IPS-18c (cell line): ENCODE measurements around the gene RPL7A.
"Not testable (repeated sequence)": the region's sequence is repeated elsewhere in the genome, so short reads cannot be mapped to it uniquely, and the experiment has no call there.

Source experiments
- H3K4me3 ChIP-seq: 2 replicates; pipeline ENCODE4 v1.7.0; 2013; ENCODE audit warnings: low read depth, mild to moderate bottlenecking, low read length, moderate library complexity; ENCODE audit not compliant: insufficient read depth
- H3K9me3 ChIP-seq: one replicate; pipeline ENCODE4 v1.6.1; 2013; ENCODE audit warnings: mild to moderate bottlenecking, low read length, moderate library complexity; ENCODE audit not compliant: control insufficient read depth, insufficient read depth

Gene RPL7A

DNA sequence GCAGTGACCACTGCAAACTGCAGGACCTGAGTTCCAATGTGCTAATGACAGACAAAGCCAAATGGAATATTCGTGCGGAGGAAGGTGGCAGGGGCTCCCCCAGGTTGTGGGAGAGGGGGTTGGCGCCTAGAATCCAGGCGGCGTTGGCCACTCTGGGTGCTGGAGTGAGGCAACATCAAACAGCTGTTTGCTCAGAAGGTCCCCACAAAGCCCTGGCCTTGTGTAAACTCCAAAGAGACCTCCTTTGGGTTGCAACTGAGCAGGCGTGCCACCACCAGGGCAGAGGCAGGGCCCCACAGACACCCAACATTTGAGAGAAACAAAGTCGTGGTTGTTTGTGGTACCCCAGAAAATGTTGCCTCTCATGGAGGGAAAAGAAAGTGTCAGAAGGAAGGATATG lies 42.7 kb downstream of the RPL7A start:
- H3K4me3 ChIP-seq, result no peak overlapping the region

GRCh38 chr9:133391449-133391848 lies 43.4 kb downstream of the RPL7A start:
- not testable (repeated sequence) for H3K4me3 ChIP-seq, H3K9me3 ChIP-seq

More for the DNA sequence above, 42.7 kb downstream of the RPL7A start:
- H3K9me3 ChIP-seq, result peaks cover 5% of the 10 kb centered on the region

GRCh38 chr9:133392308-133392707 lies 44.3 kb downstream of the RPL7A start:
- not testable (repeated sequence) for H3K4me3 ChIP-seq, H3K9me3 ChIP-seq

DNA sequence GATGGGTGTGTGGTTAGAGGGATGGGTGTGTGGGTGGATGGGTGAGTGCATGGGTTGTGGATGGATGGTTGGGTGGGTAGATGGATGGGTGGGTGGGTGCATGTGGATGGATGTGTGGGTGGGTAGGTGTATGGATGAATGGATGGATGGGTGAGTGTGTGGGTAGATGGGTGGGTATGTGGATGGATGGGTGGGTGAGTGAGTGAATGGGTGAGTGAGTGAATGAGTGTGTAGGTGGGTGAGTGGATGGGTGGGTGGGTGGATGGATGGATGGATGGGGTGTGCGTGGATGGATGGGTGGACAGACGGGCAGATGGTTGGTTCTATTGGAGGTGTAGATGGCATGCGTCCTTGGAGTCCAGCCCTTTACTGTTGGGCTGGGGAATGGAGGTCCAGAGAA lies 45.4 kb downstream of the RPL7A start:
- Histone ChIP-seq H3K4me3 (no peak overlapping the region), H3K9me3 (peaks cover 5% of the 10 kb centered on the region)

GRCh38 chr9:133394687-133395271 lies 46.8 kb downstream of the RPL7A start:
- Histone ChIP-seq H3K9me3 (peaks cover 5% of the 10 kb centered on the region), H3K4me3 (no peak overlapping the region)

- Histone ChIP-seq H3K9me3 (no peaks in the 10 kb centered on the region), H3K4me3 (no peak overlapping the region)
Observed at GRCh38 chr9:133396952-133397351, 48.9 kb downstream of the RPL7A start.

DNA sequence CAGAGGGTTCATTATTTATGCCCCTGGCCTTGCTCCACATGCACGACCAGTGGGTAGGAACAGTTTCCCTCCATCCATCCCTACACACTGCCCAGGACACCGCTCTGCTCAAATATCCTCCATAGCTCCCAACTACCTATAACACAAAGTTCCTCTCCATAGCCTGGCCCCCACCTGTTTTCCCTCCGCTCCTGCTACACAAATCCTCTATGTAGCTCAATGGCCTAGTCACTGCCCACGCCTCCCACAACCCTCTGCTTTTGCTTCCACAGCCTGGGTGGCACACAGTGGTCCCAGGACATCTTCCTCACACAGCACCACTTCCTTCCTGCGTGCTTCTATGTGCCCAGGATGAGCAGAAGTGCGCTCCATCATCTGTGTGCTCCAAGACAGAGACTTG lies 49.4 kb downstream of the RPL7A start:
- no peak overlapping the region for H3K4me3 ChIP-seq

DNA sequence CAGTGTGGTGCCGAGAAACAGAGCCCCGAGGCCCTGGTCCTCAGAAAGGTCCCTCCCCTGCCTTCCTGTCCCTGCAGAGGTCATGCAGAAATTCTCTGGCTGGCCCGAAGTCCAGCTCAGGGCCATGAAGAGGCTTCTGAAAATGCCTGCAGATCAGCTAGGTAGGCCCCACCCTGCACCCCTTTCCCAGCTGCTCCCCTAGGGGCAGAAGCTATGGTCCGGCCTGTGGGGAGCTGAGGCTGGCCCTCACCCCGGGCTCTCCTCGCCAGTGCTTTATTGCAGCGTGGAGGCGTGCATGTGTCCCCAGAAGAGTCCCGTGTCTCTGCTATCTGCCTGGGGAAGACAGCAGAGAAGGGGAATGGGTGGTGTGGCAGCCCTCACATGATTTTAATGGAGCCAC lies 49.9 kb downstream of the RPL7A start:
- H3K9me3 ChIP-seq, result no peaks in the 10 kb centered on the region
- no peak overlapping the region for H3K4me3 ChIP-seq

More for the DNA sequence above, 49.4 kb downstream of the RPL7A start:
- H3K9me3 ChIP-seq, result no peaks in the 10 kb centered on the region

GRCh38 chr9:133400292-133400691 lies 52.3 kb downstream of the RPL7A start:
- no peaks in the 10 kb centered on the region for H3K9me3 ChIP-seq

More at GRCh38 chr9:133400292-133400691, 52.3 kb downstream of the RPL7A start:
- H3K4me3 ChIP-seq, result no peak overlapping the region
